CD4-positive, alpha-beta T cell treated with Interleukin-15 for 1 hour (primary cell): ENCODE data around the gene HAVCR1.
"Not testable (repeated sequence)": the region's sequence is repeated elsewhere in the genome, so short reads cannot be mapped to it uniquely, and the experiment has no call there.

Experiments used
- DNase-seq: peaks from one replicate; pipeline ENCODE4 v3.0.0-alpha.2; 2020

The HAVCR1 gene

GRCh38 chr5:157049605-157050004 lies 9.3 kb downstream of the HAVCR1 start:
- DNase-seq: no peak

- DNase-seq: no peak
Observed at GRCh38 chr5:157047898-157048297, 11.0 kb downstream of the HAVCR1 start.

- DNase-seq: not testable (repeated sequence)
Observed at GRCh38 chr5:157047016-157047415, 11.9 kb downstream of the HAVCR1 start.

- DNase-seq: no peak
Observed at GRCh38 chr5:157046041-157046440, 12.9 kb downstream of the HAVCR1 start.

- DNase-seq: no peak
Observed at GRCh38 chr5:157045601-157046000, 13.3 kb downstream of the HAVCR1 start.

- no peak for DNase-seq
Observed at GRCh38 chr5:157038568-157039187, 20.2 kb downstream of the HAVCR1 start.

- not testable (repeated sequence) for DNase-seq
Observed at GRCh38 chr5:157034106-157035072, 24.5 kb downstream of the HAVCR1 start.

- DNase-seq: no peak
Observed at GRCh38 chr5:157033071-157033583, 25.8 kb downstream of the HAVCR1 start.

- DNase-seq: no peak
Observed at GRCh38 chr5:157030692-157031091, 28.2 kb downstream of the HAVCR1 start.

GRCh38 chr5:157029457-157029856 lies 29.5 kb downstream of the HAVCR1 start:
- DNase-seq: no peak

- not testable (repeated sequence) for DNase-seq
Observed at GRCh38 chr5:157027663-157028062, 31.3 kb downstream of the HAVCR1 start.

GRCh38 chr5:157026789-157027424 lies 32.0 kb downstream of the HAVCR1 start:
- no peak for DNase-seq

- DNase-seq: peak; percentile 66
Observed at GRCh38 chr5:157025093-157025698, 33.7 kb downstream of the HAVCR1 start.

GRCh38 chr5:157024208-157024959 lies 34.5 kb downstream of the HAVCR1 start:
- no peak for DNase-seq

GRCh38 chr5:157022024-157022423 lies 36.9 kb downstream of the HAVCR1 start:
- no peak for DNase-seq

- DNase-seq: no peak
Observed at GRCh38 chr5:157020511-157021222, 38.2 kb downstream of the HAVCR1 start.

GRCh38 chr5:157020002-157020401 lies 38.9 kb downstream of the HAVCR1 start:
- no peak for DNase-seq

GRCh38 chr5:157014143-157014542 lies 44.8 kb downstream of the HAVCR1 start:
- DNase-seq: not testable (repeated sequence)

- DNase-seq: no peak
Observed at GRCh38 chr5:157006262-157006661, 52.7 kb downstream of the HAVCR1 start.

- DNase-seq: no peak
Observed at GRCh38 chr5:157004893-157005551, 53.9 kb downstream of the HAVCR1 start.

GRCh38 chr5:156991714-156992113 lies 67.2 kb downstream of the HAVCR1 start:
- peak; percentile 20 for DNase-seq
